Motor neuron (in vitro differentiated cells): ENCODE measurements around the gene SORL1. TPM values are rescaled to one million over a fixed set of nuclear protein-coding genes. Genes with fewer than 3 reads are reported as not detected.

Experiments
- ATAC-seq, 8 experiments: fragments of 200-7000 bp; cut with Tn5 transposase; replicated peaks in 6 of 8; 2 replicates each; pipeline ENCODE4 v1.8.0; 2021; ENCODE audit warnings: mild to moderate bottlenecking in 8 of 8, moderate library complexity in 8 of 8
- H3K27ac ChIP-seq, 2 donors: fragments of 250-450 bp; sonication (Bioruptor Pico); 2 replicates each; pipeline ENCODE4 v1.9.0; 2021; ENCODE audit warnings: antibody characterized with exemption in 2 of 2, mild to moderate bottlenecking in 2 of 2, moderate library complexity in 1 of 2
- H3K4me1 ChIP-seq, 2 donors: fragments of 250-450 bp; sonication (Bioruptor Pico); replicated peaks in 1 of 2; 2 replicates each; pipeline ENCODE4 v1.6.1; 2021; ENCODE audit warnings: antibody characterized with exemption in 2 of 2, mild to moderate bottlenecking in 2 of 2, moderate library complexity in 1 of 2
- H3K4me3 ChIP-seq, 5 donors: fragments of 250-450 bp; sonication (Bioruptor Pico); 2 replicates each; pipeline ENCODE4 v1.9.0; 2021; ENCODE audit warnings: antibody characterized with exemption in 5 of 5, mild to moderate bottlenecking in 5 of 5, moderate library complexity in 4 of 5
- WGBS, 10 experiments: fragments of 450-650 bp; shearing (Covaris generic); methylation state at CpG; one replicate each; pipeline ENCODE4 v1.0.0; 2022; 5-methylcytosine and 5-hydroxymethylcytosine counted together
- in situ Hi-C, 9 experiments: fragments of 400-800 bp; cut with MboI; loops; one replicate each; pipeline ENCODE4 v1.15.0; 2021; ENCODE audit warnings: low sequenced_read_pairs in 9 of 9, low pct_unique_long_range_greater_than_20kb in 2 of 9; ENCODE audit not compliant: unreplicated experiment in 9 of 9
- total RNA-seq, 8 experiments: library from RNA; unstranded; fragments of 300-600 nt; gene quantifications; 2 replicates each; pipeline versions ENCODE4 v1.2.3 to v1.2.4, GENCODE V29; 2022

Gene SORL1
- total RNA-seq, 8 experiments from 2014 or later = 0.36 to 39.4 (median 21.8) TPM

DNA sequence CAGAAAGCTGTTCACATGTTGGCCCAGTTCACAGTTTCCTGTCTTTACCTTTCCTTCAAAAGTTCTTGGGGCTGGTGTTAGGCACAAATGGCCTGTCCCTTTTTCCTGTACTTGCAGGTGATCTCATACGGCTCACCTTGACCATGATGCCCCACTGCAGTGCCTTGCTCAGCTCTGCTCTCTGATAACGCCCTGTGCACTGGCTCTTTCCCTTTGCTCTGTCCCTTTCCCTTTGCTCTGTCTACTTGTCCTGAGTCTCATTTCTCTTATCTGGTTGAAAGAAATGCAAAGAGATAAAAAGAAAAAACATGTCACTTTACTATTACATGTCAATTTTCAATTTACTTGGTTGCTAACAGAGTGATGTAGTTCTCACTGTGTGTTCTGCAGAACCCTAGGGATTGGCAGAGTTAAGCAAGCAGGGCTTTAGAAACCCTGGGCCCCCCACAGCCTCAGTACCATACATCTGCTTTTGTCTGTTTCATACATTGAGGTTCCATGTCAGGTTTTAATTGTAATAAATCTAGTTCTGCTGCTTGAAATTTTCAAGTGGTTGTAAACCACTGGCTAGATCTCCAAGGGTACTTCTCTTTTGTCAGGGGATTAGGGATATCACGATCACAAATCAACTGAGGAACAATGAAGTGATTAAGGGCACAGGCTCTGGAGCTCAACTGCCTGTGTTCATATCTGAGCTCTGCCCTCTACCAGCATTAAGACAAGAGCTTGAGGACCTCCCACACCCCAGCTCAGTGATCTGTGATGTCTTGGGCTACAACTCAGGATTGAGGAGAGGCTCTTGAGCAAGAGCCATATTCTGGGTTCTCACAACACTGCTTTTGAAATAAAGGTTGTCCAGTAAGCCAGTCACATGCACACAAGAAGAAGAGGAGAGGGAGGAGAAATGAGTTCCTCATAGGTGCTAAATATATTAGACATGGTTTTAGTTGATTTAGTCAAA lies 16.3 kb upstream of the SORL1 start:
- WGBS, 10 experiments = 38 to 100% (median 75%) methylated on average over 1 to 3 of the region's 3 CpGs; no CpG with 5 or more reads in 2 of the 10 experiments
- in situ Hi-C loops = no loop called here
- no peak overlapping the region for H3K4me3 ChIP-seq
- no peak for ATAC-seq
- no peaks in the 10 kb centered on the region for H3K4me1 ChIP-seq
- H3K27ac ChIP-seq = no peak overlapping the region

DNA sequence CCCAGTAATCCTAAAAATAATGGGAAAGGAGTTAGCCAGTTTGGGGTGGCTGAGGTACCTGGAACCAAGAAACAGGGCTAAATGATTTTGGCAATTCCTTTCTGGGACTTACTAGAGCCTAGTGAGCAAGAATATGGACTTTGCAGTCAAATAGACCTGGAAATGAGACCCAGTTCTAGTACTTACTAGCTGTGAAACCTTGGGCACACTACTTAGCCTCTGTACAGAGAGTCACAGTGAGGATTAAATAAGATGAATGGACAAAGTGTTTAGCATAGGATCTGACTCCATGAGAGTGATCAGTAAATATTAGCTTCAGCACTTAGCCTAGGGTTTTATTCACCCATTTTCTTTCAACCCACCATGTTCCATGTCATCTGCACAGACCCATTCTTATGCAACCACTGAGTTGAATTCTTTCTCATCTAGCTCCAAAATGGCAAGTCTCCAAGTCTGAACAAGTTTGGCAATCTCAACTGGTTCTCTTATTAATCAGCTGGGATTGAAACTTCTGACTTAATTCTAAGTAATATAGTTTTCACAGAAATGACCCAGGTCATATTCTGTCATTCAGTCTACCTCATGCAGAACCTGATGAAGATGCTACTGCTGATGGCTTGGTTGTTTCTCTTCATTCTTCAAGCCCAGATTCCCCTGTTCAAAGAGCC lies 15.0 kb upstream of the SORL1 start:
- no peak overlapping the region for H3K4me3 ChIP-seq
- no peak for ATAC-seq
- in situ Hi-C loops = no loop called here
- no peak overlapping the region for H3K27ac ChIP-seq
- no peaks in the 10 kb centered on the region for H3K4me1 ChIP-seq

DNA sequence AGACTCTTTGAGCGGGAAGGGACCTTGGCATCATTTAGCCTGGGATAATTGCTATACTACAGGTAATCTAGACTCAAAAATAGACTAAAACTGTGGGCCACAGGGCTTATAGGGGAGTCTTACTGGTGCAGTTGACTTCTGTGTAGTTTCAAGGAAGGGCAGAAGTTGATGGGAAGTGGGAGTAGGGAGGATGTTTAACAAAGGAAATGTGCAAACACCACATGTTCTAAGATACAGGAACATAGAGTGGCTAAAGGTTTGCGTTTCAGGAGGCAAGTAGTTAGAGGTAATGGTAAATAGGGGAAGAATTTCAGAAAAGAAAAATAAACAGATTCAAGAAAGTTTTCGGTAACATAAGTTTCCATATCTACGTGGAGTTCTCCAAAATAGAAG lies 14.4 kb upstream of the SORL1 start:
- 62 to 100% (median 91%) methylated on average over 1 to 4 of the region's 4 CpGs for WGBS, 10 experiments
- ATAC-seq = no peak
- no peak overlapping the region for H3K27ac ChIP-seq
- in situ Hi-C loops = no loop called here
- H3K4me3 ChIP-seq = no peak overlapping the region
- H3K4me1 ChIP-seq = no peaks in the 10 kb centered on the region

DNA sequence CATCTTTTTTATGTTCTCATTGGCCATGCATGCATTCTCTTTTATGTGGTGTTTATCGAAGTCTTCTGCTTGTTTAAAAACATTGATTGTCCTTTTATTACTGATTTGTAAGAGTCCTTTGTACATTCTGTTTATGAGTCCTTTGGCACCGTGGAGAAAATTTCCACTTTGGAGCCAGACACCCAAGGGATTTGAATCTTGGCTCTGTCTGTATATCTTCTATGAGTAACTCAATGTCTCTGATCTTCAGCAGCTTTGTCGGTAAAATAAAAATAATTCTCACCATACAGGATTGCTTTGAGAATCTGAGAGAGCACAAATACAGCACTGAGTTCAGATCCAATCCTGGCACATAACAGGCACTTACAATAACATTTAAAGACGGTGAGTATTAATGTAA lies 12.8 kb upstream of the SORL1 start:
- no peaks in the 10 kb centered on the region for H3K4me1 ChIP-seq
- H3K27ac ChIP-seq = no peak overlapping the region
- in situ Hi-C loops = no loop called here
- no peak for ATAC-seq
- H3K4me3 ChIP-seq = no peak overlapping the region
- 0 to 95% (median 82%) methylated on average over 1 to 4 of the region's 4 CpGs; no CpG with 5 or more reads in 1 of the 10 experiments for WGBS, 10 experiments

DNA sequence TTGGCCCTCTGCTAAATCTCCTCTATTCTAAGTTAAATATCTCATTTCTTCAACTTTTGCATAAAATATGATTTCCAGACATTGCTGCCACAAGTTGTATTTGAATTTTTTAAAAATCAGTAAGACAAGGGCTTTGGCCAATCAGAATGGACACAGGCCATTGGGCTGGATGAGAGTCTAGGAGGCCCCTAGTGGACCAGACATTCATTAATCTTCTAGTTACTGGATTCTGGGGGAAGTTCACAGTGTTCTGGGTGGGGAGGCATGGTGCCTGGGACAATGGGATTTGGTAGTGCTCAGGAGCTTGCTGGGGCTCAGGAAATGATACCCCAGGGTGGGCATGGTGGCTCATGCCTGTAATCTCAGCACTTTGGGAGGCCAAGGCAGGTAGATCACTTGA lies 12.4 kb upstream of the SORL1 start:
- in situ Hi-C loops = no loop called here
- H3K27ac ChIP-seq = no peak overlapping the region
- no peak for ATAC-seq
- H3K4me3 ChIP-seq = no peak overlapping the region
- H3K4me1 ChIP-seq = no peaks in the 10 kb centered on the region

DNA sequence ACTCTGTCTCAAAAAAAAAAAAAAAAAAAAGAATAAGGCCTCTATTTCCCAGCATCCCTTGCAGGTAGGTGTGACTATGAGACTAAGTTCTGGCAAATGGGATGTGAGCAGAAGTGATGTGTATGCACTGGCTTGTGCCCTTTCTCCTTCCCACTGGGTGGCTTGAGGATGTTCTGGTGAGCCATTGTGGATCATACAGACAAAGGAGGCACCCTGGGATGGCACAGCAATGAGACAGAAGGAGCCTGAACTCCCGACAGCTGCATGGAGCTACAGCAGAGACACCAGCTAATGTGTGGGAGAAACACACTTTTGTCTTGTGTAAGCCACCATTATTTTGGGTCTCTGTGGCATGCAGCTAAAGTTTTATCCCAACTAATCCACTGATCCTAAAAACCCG lies 10.6 kb upstream of the SORL1 start:
- in situ Hi-C loops = no loop called here

DNA sequence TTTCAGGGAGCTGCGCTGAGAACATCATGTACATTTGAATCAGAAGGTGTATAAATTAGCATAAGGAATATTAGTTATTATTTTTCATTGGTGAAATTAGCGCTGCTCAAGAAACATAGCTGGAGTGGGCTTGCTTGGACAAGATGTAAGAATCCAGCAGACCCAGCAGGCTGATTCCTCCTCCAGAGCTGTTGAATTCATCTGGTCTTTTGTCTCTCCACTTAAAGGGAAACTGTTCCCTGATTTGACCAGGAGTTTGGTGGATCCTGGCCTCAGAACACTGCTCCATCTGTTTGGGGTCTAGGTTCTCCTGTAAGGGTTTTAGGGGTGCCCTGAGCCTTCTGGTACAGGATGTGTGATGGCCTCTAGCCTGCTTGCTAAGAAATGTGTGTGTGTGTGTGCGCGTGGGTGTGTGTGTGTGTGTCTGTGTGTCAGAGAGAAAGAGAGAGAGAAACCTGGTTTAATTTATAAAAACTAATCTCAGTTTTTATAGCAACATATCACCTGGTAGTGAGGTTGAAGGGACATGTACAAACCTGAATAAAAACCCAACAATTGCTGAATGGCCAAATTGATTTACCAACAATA lies 8.3 kb upstream of the SORL1 start:
- in situ Hi-C loops = no loop called here

More for the DNA sequence above, 10.6 kb upstream of the SORL1 start:
- H3K4me3 ChIP-seq = no peak overlapping the region
- no peak overlapping the region for H3K27ac ChIP-seq
- H3K4me1 ChIP-seq = peaks cover 0 to 5% of the 10 kb centered on the region in 2 donors
- no peak for ATAC-seq
- 33 to 88% (median 63%) methylated on average over 1 to 2 of the region's 2 CpGs; no CpG with 5 or more reads in 4 of the 10 experiments for WGBS, 10 experiments

DNA sequence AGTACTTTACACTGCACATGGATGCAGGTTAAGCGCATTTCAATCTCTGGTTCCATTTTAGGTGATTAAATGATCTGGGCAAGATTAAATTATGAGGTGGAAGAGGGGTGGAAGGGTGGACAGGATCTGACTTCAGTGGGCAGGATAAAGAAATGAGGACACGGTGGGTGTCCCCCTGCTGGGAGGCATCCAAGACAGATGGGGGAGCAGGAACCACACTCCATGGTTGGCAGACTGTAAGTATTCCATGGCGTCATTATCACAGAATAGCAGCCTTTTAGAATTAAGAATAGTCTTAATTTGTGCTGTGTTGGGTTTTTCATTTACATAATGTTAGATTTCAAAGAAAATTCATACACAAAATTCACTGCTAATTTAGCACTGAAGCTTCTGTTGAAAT lies 7.6 kb upstream of the SORL1 start:
- WGBS, 10 experiments = 0 to 100% (median 100%) methylated on average over 1 to 3 of the region's 3 CpGs; no CpG with 5 or more reads in 1 of the 10 experiments
- Histone ChIP-seq H3K4me1 (peaks cover 0 to 10% of the 10 kb centered on the region in 2 donors), H3K4me3 (no peak overlapping the region), H3K27ac (no peak overlapping the region)
- no peak for ATAC-seq
- in situ Hi-C loops = no loop called here

More for the DNA sequence above, 8.3 kb upstream of the SORL1 start:
- Histone ChIP-seq H3K4me3 (no peak overlapping the region), H3K4me1 (peaks cover 0 to 10% of the 10 kb centered on the region in 2 donors), H3K27ac (no peak overlapping the region)
- 71 to 100% (median 92%) methylated on average over 1 to 4 of the region's 4 CpGs; no CpG with 5 or more reads in 2 of the 10 experiments for WGBS, 10 experiments
- ATAC-seq = no peak

DNA sequence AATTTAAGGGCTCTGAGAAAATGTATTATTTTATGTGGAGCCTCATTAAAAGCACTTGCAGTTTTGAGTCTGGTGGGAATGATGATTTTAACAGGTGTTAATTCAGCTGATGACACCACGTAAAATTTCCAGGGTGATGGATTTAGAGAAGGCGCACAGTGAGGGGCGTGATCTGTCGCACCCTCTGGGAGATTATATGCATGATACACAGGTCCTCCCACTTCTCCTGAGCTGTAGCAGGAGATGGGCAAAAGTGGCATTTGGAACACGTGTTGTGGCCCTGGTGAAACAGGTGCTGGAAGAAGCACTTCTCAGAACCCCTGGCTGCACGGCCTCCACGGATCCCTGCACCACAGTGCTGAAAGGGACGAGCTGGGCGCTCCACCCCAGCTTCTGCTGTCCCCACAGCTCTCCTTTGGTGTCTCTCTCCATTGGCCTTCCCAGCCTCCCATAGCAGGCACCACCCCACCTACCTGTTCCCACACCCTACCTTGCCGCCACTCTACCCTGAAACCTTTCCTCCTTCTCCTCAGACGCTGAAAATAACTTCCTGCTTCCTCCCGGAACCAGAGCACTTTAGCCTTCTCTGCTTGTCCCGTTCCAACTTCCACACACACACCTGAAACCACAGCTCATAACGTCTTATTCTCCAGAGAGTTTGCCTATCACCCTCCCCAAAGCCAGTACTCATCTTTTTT lies 6.9 kb upstream of the SORL1 start:
- H3K27ac ChIP-seq = no peak overlapping the region

DNA sequence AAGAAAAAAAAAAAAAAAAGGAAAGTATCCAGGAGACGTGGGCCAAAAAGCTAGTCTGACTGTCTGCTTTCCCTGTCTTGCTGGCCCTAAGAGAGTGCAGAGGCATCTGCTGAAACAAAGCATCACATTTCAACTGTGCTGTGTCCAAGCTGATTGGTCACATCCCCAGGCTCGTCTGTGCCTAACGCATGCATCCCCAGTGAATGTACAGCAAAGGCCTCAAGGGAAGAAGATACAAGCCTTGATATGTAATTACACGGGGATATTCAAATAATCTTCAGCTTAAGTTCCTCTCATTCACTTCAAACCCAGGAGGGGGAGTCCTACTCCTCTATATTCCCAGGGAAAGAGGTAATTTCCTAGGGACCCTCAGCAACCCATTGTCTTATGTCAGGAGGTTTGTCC lies 5.4 kb upstream of the SORL1 start:
- peak; percentile 25 to 99 (median 48) for ATAC-seq
- WGBS, 10 experiments = 0 to 30% (median 14%) methylated on average over 2 to 4 of the region's 4 CpGs; no CpG with 5 or more reads in 4 of the 10 experiments
- in situ Hi-C loops = no loop called here
- H3K27ac ChIP-seq = no peak overlapping the region
- H3K4me1 ChIP-seq = peaks cover 0 to 12% of the 10 kb centered on the region in 2 donors
- no peak overlapping the region for H3K4me3 ChIP-seq

More for the DNA sequence above, 6.9 kb upstream of the SORL1 start:
- H3K4me3 ChIP-seq = no peak overlapping the region
- no peak for ATAC-seq
- in situ Hi-C loops = no loop called here
- WGBS, 10 experiments = 63 to 100% (median 80%) methylated on average over 1 to 14 of the region's 14 CpGs; no CpG with 5 or more reads in 2 of the 10 experiments
- H3K4me1 ChIP-seq = peaks cover 0 to 10% of the 10 kb centered on the region in 2 donors

DNA sequence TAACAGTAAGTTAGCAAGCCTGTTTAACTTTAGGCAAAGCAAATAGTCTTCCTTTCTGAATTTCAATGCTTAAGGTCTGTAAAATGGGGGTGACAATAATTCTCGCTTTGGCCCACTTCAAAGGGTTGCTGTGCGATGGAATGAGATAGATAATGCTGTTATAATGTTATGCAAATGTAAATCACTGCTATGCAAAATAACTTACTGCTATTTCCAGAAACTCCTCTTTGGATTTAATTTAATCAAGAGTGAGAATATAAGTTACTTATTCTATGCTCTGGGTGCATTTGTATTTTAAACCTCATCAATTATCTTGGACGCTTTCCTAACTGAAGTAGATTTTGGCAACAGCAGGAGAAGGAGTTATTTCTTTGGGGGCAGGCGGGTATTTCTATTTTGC lies 4.1 kb upstream of the SORL1 start:
- in situ Hi-C loops = no loop called here
- no peak for ATAC-seq
- 69 to 100% (median 91%) methylated on average over 1 to 4 of the region's 4 CpGs for WGBS, 10 experiments
- Histone ChIP-seq H3K4me3 (no peak overlapping the region), H3K27ac (no peak overlapping the region), H3K4me1 (peaks cover 0 to 12% of the 10 kb centered on the region in 2 donors)

DNA sequence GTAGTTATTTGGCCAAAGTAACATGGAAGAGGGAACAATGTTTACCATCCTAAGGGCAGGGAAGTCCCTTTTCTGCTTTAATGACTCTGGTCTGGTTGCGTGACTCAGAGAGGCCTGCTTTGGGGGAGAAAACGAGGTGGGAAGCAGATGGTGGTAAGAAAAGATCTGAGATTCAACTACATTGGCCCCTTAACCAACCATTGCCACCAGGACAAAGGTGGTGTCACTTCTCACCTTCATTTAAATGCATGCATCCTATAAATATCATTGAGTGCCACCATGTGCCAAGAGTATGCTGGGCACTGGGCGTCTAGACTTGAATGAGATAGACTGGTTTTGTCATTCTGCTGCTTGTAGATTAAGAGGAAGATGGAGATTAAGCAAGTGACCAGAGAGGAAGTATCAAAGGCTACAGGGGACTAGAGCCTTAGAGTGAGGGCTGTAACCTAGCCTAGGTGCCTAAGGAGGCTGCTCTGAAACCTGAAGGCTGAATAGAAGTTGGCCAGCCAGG lies 3.6 kb upstream of the SORL1 start:
- Histone ChIP-seq H3K4me3 (no peak overlapping the region), H3K27ac (no peak overlapping the region), H3K4me1 (peaks cover 4 to 12% of the 10 kb centered on the region in 2 donors)
- no peak for ATAC-seq
- in situ Hi-C loops = no loop called here
- 39 to 100% (median 79%) methylated on average over 1 to 3 of the region's 3 CpGs; no CpG with 5 or more reads in 1 of the 10 experiments for WGBS, 10 experiments
